ENCODE measurements around the gene AGXT.

AGXT gene

GRCh38 chr2:240884221-240884620 is 15.6 kb downstream of the AGXT start:
- Histone ChIP-seq H3K4me3 (replicated peaks; ENCODE audit: insufficient read depth, low read length) (no peak overlapping the region), H3K27ac (replicated peaks) (no peak overlapping the region), H3K27me3 (ENCODE audit: insufficient read depth, poor library complexity, severe bottlenecking) (no peaks in the 10 kb centered on the region)
- DNase-seq (ENCODE audit: low read depth in 1 of 2, low spot score in 1 of 2): no peak
- no peak for TF ChIP-seq POLR2AphosphoS5 (IDR thresholded peaks at IDR 0.05; ENCODE audit: low read depth)
- TF ChIP-seq CTCF (IDR thresholded peaks at IDR 0.05; ENCODE audit: insufficient read depth, low read length): no peak

GRCh38 chr2:240884745-240885144 is 16.1 kb downstream of the AGXT start:
- Histone ChIP-seq H3K27ac (replicated peaks) (no peak overlapping the region), H3K4me3 (replicated peaks; ENCODE audit: insufficient read depth, low read length) (no peak overlapping the region), H3K27me3 (ENCODE audit: insufficient read depth, poor library complexity, severe bottlenecking) (no peaks in the 10 kb centered on the region)
- no peak for DNase-seq (ENCODE audit: low read depth in 1 of 2, low spot score in 1 of 2)
- TF ChIP-seq CTCF (IDR thresholded peaks at IDR 0.05; ENCODE audit: insufficient read depth, low read length): no peak
- no peak for TF ChIP-seq SPI1 (IDR thresholded peaks at IDR 0.05; ENCODE audit: borderline replicate concordance, low read depth)
- no peak for TF ChIP-seq GABPA (IDR thresholded peaks at IDR 0.05; ENCODE audit: low read depth)
- TF ChIP-seq POLR2AphosphoS5 (IDR thresholded peaks at IDR 0.05; ENCODE audit: low read depth): no peak
- no peak for TF ChIP-seq REST (IDR thresholded peaks at IDR 0.05; ENCODE audit: insufficient replicate concordance, low read depth)

GRCh38 chr2:240885566-240885965 is 16.9 kb downstream of the AGXT start:
- H3K27me3 ChIP-seq (ENCODE audit: insufficient read depth, poor library complexity, severe bottlenecking): no peaks in the 10 kb centered on the region
- DNase-seq (ENCODE audit: low read depth in 1 of 2, low spot score in 1 of 2): no peak
- TF ChIP-seq GABPA (IDR thresholded peaks at IDR 0.05; ENCODE audit: low read depth): no peak
- no peak for TF ChIP-seq REST (IDR thresholded peaks at IDR 0.05; ENCODE audit: insufficient replicate concordance, low read depth)
- no peak for TF ChIP-seq POLR2AphosphoS5 (IDR thresholded peaks at IDR 0.05; ENCODE audit: low read depth)
- TF ChIP-seq CTCF (IDR thresholded peaks at IDR 0.05; ENCODE audit: insufficient read depth, low read length): no peak
- no peak for TF ChIP-seq SPI1 (IDR thresholded peaks at IDR 0.05; ENCODE audit: borderline replicate concordance, low read depth)
- H3K4me3 ChIP-seq (replicated peaks; ENCODE audit: insufficient read depth, low read length): no peak overlapping the region
- peak overlapping the region; percentile 49 for H3K27ac ChIP-seq (replicated peaks)

GRCh38 chr2:240886023-240886565 is 17.5 kb downstream of the AGXT start:
- peak in 1 of 2 experiments; percentile 65 for DNase-seq (ENCODE audit: low read depth in 1 of 2, low spot score in 1 of 2)
- peak; percentile 84 for TF ChIP-seq SPI1 (IDR thresholded peaks at IDR 0.05; ENCODE audit: borderline replicate concordance, low read depth)
- TF ChIP-seq POLR2AphosphoS5 (IDR thresholded peaks at IDR 0.05; ENCODE audit: low read depth): no peak
- no peak for TF ChIP-seq REST (IDR thresholded peaks at IDR 0.05; ENCODE audit: insufficient replicate concordance, low read depth)
- no peak overlapping the region for H3K4me3 ChIP-seq (replicated peaks; ENCODE audit: insufficient read depth, low read length)
- no peaks in the 10 kb centered on the region for H3K27me3 ChIP-seq (ENCODE audit: insufficient read depth, poor library complexity, severe bottlenecking)
- H3K27ac ChIP-seq (replicated peaks): peak overlapping the region; percentile 49
